Endothelial cell of umbilical vein (primary cell): ENCODE results near the gene TTLL5. TPM values are rescaled to one million over a fixed set of nuclear protein-coding genes. Genes with fewer than 3 reads are reported as not detected.

Experiments
- BruUV-seq: library from RNA; stranded (reverse); fragments of 400-500 nt; replicated peaks from 2 replicates; lab custom pipeline; 2021; lab: Mats Ljungman, UMichigan
- CTCF ChIA-PET: fragments of 300-600, 350-600 bp; sonication (Branson Sonifier 250); formaldehyde crosslinking; loops from one replicate; lab custom pipeline; 2021; ENCODE audit warnings: antibody characterized with exemption, inconsistent platforms; lab: Charles Lee
- POLR2A ChIA-PET: fragments of 300-600, 350-600 bp; sonication (Branson Sonifier 250); formaldehyde crosslinking; loops from one replicate; lab custom pipeline; 2021; ENCODE audit warnings: antibody characterized with exemption, inconsistent platforms; lab: Charles Lee
- DNase-seq: peaks from one replicate; pipeline ENCODE4 v3.0.0-alpha.2; 2011; ENCODE audit warnings: low read depth, low spot score
- FAIRE-seq: peaks from 2 replicates; lab custom pipeline; 2011; peaks lifted over from hg19 to GRCh38; lab: Jason Lieb, UNC
- H2AFZ ChIP-seq: 2 replicates; pipeline ENCODE4 v1.6.0; 2012; ENCODE audit warnings: low read depth, low read length, control low read depth, inconsistent platforms
- H3K27ac ChIP-seq: 2 replicates; pipeline ENCODE4 v1.5.1; 2011; ENCODE audit warnings: low read depth, mild to moderate bottlenecking, control low read depth, low read length, moderate library complexity; ENCODE audit not compliant: insufficient read depth
- H3K27me3 ChIP-seq, 2 experiments: 2 replicates each; pipeline versions ENCODE4 v1.6.0 to v1.6.1; 2011; ENCODE audit warnings: low read length in 2 of 2, mixed read lengths in 1 of 2; ENCODE audit not compliant: control insufficient read depth in 2 of 2, insufficient read depth in 2 of 2
- H3K36me3 ChIP-seq, 2 experiments: 2 replicates in 1 of 2; 3 replicates in 1 of 2; pipeline ENCODE4 v1.5.1; 2011; ENCODE audit warnings: low read length in 2 of 2, mild to moderate bottlenecking in 1 of 2, moderate library complexity in 1 of 2; ENCODE audit not compliant: control insufficient read depth in 2 of 2, insufficient read depth in 2 of 2; ENCODE audit errors: extremely low read depth in 1 of 2
- H3K4me1 ChIP-seq: 3 replicates; pipeline ENCODE4 v1.5.1; 2011; ENCODE audit warnings: mild to moderate bottlenecking, low read length; ENCODE audit not compliant: control insufficient read depth, insufficient read depth; ENCODE audit errors: extremely low read depth
- H3K4me2 ChIP-seq: 2 replicates; pipeline ENCODE4 v1.6.1; 2011; ENCODE audit warnings: low read length, control low read depth, mixed read lengths; ENCODE audit not compliant: insufficient read depth
- H3K4me3 ChIP-seq, 3 experiments: fragments of 200-600 bp in 1 of 3; sonication (generic), shearing (Covaris generic) in 1 of 3; replicated peaks in 1 of 3; 2 replicates each; pipeline ENCODE4 v1.5.1; 2011 to 2016; ENCODE audit warnings: control low read depth in 3 of 3, low read length in 3 of 3, mild to moderate bottlenecking in 2 of 3, inconsistent platforms in 1 of 3, low read depth in 1 of 3, moderate library complexity in 1 of 3; ENCODE audit not compliant: insufficient read depth in 1 of 3
- H3K79me2 ChIP-seq: 2 replicates; pipeline ENCODE4 v1.6.0; 2012; ENCODE audit warnings: low read length, inconsistent platforms; ENCODE audit not compliant: control insufficient read depth, insufficient read depth
- H3K9ac ChIP-seq: replicated peaks from 2 replicates; pipeline ENCODE3; 2011; ENCODE audit warnings: low read length, control low read depth; ENCODE audit not compliant: insufficient read depth; ENCODE audit errors: extremely low read depth
- H3K9me1 ChIP-seq: replicated peaks from 3 replicates; pipeline ENCODE4 v1.6.0; 2011; ENCODE audit warnings: mild to moderate bottlenecking, low read length; ENCODE audit not compliant: control insufficient read depth, insufficient read depth; ENCODE audit errors: extremely low read depth
- H3K9me3 ChIP-seq: replicated peaks from 2 replicates; pipeline ENCODE4 v1.5.1; 2012; ENCODE audit warnings: low read length, inconsistent platforms; ENCODE audit not compliant: control insufficient read depth, insufficient read depth
- H4K20me1 ChIP-seq: replicated peaks from 2 replicates; pipeline ENCODE3; 2011; ENCODE audit warnings: mild to moderate bottlenecking, low read length; ENCODE audit not compliant: control insufficient read depth, insufficient read depth; ENCODE audit errors: extremely low read depth
- EZH2 ChIP-seq: IDR thresholded peaks from 2 replicates; pipeline ENCODE4 v1.6.1; 2012; ENCODE audit warnings: borderline replicate concordance, low read depth, mild to moderate bottlenecking, moderate library complexity, low read length, inconsistent platforms; ENCODE audit not compliant: severe bottlenecking
- FOS ChIP-seq: IDR thresholded peaks from 2 replicates; pipeline ENCODE4 v1.6.1; 2011; ENCODE audit warnings: mild to moderate bottlenecking, low read length, moderate library complexity, borderline replicate concordance; ENCODE audit not compliant: insufficient read depth
- GATA2 ChIP-seq: IDR thresholded peaks from 2 replicates; pipeline ENCODE4 v1.7.0; 2011; ENCODE audit warnings: low read depth, mild to moderate bottlenecking, moderate library complexity, mixed read lengths, low read length; ENCODE audit not compliant: insufficient read length, insufficient read depth
- JUN ChIP-seq: IDR thresholded peaks from 2 replicates; pipeline ENCODE4 v1.6.1; 2011; ENCODE audit warnings: borderline replicate concordance, low read depth; ENCODE audit not compliant: insufficient read length, insufficient read depth
- MYC ChIP-seq: IDR thresholded peaks from one replicate; pipeline ENCODE4 v1.6.1; 2011; ENCODE audit warnings: mild to moderate bottlenecking, low read depth, low read length
- POLR2A ChIP-seq: IDR thresholded peaks from 2 replicates; pipeline ENCODE4 v1.6.1; 2012; ENCODE audit warnings: low read depth, mild to moderate bottlenecking, control low read depth, low read length
- POLR2AphosphoS5 ChIP-seq: IDR thresholded peaks from 2 replicates; pipeline ENCODE4 v1.6.1; 2012; ENCODE audit warnings: low read depth, mild to moderate bottlenecking, control low read depth, low read length, moderate library complexity; ENCODE audit not compliant: insufficient read depth
- dilution Hi-C: fragments of 300-500 bp; cut with MboI; formaldehyde crosslinking; loops from one replicate; pipeline ENCODE4 v1.15.0; 2019; ENCODE audit warnings: low sequenced_read_pairs; ENCODE audit not compliant: extremely low pct_ligation_motif_present
- intact Hi-C: fragments of 100-400 bp; cut with micrococcal nuclease; formaldehyde crosslinking; loops from one replicate; pipeline ENCODE4 v1.10.0; 2022
- polyA plus RNA-seq, 4 experiments: library from polyadenylated mRNA; depleted of rRNA in 3 of 4; stranded (reverse) in 3 of 4; unstranded in 1 of 4; fragments of >200 nt; gene quantifications; 2 replicates each; pipeline versions ENCODE4 v1.2.1 to v1.2.3, GENCODE V29; 2011 to 2012; ENCODE audit warnings: missing spikeins in 1 of 4
- total RNA-seq: library from RNA; stranded (reverse); gene quantifications from 2 replicates; pipeline ENCODE4 v1.2.3, GENCODE V29; 2021
- TF ChIP-seq, protein P1 (sequence below): IDR thresholded peaks from 2 replicates; pipeline ENCODE4 v1.6.1; 2011; ENCODE audit not compliant: insufficient read depth, insufficient read length
- TF ChIP-seq, protein P2 (sequence below), 2 donors: IDR thresholded peaks; 1 replicate in 1 of 2; 2 replicates in 1 of 2; pipeline ENCODE4 v1.5.1; 2011; ENCODE audit warnings: low read length in 2 of 2, mild to moderate bottlenecking in 2 of 2, moderate library complexity in 2 of 2, control low read depth in 1 of 2, inconsistent platforms in 1 of 2, low read depth in 1 of 2; ENCODE audit not compliant: insufficient read depth in 1 of 2; ENCODE audit errors: extremely low read depth in 1 of 2

Gene TTLL5
- total and polyA plus RNA-seq, 2 donors (not counting 3 experiments of a cell fraction or from before 2014, with no cell fraction given), result 33.2 to 93.6 TPM

DNA sequence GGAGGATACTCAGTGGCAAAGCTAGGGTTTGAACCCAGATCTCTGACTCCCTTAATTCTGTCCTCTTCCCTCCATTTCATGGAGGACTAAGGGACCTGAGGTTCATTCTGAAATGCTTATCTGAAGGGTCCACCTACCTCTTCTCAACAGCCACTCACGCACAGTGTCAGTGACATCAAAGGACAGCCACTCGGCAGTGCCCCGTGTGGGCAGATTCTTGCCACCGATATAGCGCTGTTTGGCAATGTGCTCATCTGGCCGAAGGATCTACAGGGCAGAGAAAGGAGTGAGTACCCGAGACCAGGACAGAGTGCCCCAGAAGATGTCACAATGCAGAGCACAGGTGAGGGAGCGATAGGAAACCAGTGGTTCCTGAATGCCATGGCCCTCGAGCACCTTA is 309.9 kb downstream of the TTLL5 start:
- Histone ChIP-seq H3K27me3 (no peaks in the 10 kb centered on the region), H3K9me1 (no peaks in the 10 kb centered on the region), H3K9ac (no peak overlapping the region), H3K4me3 (no peak overlapping the region), H3K4me2 (no peak overlapping the region), H3K79me2 (no peaks in the 10 kb centered on the region), H3K36me3 (no peaks in the 10 kb centered on the region), H3K4me1 (no peaks in the 10 kb centered on the region), H3K9me3 (no peaks in the 10 kb centered on the region), H4K20me1 (no peaks in the 10 kb centered on the region), H3K27ac (no peak overlapping the region), H2AFZ (no peak overlapping the region)
- ChIA-PET POLR2A (no interaction called here), CTCF (interaction anchor here (1.2 to 4.7 kb wide), 5 partner anchors 9 to 189 kb away, joined by 3 to 31 read pairs (median 3); partner anchors contain the start of gene TGFB3)
- FAIRE-seq (no peak), DNase-seq (no peak)
- TF ChIP-seq EZH2 (no peak), POLR2A (no peak), GATA2 (no peak), MYC (no peak), FOS (no peak), JUN (no peak), POLR2AphosphoS5 (no peak)
- TF ChIP-seq, protein P1, sequence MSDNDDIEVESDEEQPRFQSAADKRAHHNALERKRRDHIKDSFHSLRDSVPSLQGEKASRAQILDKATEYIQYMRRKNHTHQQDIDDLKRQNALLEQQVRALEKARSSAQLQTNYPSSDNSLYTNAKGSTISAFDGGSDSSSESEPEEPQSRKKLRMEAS, result no peak
- TF ChIP-seq, protein P2, sequence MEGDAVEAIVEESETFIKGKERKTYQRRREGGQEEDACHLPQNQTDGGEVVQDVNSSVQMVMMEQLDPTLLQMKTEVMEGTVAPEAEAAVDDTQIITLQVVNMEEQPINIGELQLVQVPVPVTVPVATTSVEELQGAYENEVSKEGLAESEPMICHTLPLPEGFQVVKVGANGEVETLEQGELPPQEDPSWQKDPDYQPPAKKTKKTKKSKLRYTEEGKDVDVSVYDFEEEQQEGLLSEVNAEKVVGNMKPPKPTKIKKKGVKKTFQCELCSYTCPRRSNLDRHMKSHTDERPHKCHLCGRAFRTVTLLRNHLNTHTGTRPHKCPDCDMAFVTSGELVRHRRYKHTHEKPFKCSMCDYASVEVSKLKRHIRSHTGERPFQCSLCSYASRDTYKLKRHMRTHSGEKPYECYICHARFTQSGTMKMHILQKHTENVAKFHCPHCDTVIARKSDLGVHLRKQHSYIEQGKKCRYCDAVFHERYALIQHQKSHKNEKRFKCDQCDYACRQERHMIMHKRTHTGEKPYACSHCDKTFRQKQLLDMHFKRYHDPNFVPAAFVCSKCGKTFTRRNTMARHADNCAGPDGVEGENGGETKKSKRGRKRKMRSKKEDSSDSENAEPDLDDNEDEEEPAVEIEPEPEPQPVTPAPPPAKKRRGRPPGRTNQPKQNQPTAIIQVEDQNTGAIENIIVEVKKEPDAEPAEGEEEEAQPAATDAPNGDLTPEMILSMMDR (IDR thresholded peaks at IDR 0.05; ENCODE audit: extremely low read depth in 1 of 2, insufficient read depth in 1 of 2, low read depth in 1 of 2, low read length in 2 of 2), result no peak
- no TSS peak for BruUV-seq
- intact Hi-C loops (no loop called here), dilution Hi-C loops (no loop called here)
